Subcutaneous adipose tissue (tissue), 4 donors: ENCODE data around the gene ALAS1. TPM values are rescaled to one million over a fixed set of nuclear protein-coding genes. Genes with fewer than 3 reads are reported as not detected.

Experiments used
- total RNA-seq, 4 donors: library from RNA; depleted of rRNA; stranded (reverse); fragments of >200 nt; gene quantifications; one replicate each; pipeline ENCODE4 v1.1.0, GENCODE V29; 2016
- TF ChIP-seq, protein P1 (sequence below): fragments of 450-650 bp; IDR thresholded peaks from one replicate; pipeline ENCODE4 v1.5.1; 2016; ENCODE audit warnings: low read depth, mild to moderate bottlenecking, control low read depth, antibody characterized with exemption, moderate library complexity

The ALAS1 gene
- total RNA-seq, 4 donors from 2014 or later: 25.8 to 44.3 (median 39.0) TPM

DNA sequence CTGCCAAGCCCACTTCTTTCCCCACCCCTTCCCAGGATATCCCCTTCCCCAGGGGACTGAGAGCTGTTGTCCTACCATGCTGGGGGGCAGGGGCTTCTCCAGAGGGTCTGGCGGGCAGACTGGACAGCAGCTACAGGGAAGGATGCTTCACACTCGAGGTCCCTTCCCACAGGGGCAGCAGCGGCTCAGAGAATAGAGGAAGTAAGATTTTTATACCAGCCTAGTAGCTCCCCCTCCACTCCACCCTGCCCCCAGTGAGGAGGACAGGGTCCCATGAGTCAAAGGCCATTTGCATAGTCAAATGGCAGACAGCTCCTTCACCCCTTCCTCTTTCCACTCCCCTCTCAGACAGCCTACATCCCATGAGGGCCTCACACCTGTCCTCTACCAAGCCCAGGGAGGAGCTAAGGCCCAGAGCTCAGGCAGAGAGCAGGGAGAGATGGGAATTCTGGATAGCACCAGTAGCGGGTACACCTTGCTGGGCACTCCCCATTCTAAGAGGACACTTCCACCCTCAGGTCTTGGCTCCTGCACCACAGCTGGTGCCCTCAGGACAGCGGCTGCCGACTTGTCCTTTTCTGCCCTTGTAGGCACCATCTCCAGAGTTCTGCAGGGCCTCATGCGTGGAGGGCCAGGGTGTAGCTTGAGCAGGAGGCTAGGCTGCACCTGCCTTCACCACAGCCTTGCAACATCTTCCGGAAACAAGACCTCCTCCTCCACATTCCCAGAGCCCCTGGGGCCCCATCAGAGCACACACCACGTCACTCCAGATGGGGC is 27.7 kb downstream of the ALAS1 start, which contains the start of gene TLR9:
TSS of gene TLR9 (minus strand) at position 194 of the 777 bp plus-strand sequence. CDS start at position 78, 116 bp downstream.
- TF ChIP-seq, protein P1, sequence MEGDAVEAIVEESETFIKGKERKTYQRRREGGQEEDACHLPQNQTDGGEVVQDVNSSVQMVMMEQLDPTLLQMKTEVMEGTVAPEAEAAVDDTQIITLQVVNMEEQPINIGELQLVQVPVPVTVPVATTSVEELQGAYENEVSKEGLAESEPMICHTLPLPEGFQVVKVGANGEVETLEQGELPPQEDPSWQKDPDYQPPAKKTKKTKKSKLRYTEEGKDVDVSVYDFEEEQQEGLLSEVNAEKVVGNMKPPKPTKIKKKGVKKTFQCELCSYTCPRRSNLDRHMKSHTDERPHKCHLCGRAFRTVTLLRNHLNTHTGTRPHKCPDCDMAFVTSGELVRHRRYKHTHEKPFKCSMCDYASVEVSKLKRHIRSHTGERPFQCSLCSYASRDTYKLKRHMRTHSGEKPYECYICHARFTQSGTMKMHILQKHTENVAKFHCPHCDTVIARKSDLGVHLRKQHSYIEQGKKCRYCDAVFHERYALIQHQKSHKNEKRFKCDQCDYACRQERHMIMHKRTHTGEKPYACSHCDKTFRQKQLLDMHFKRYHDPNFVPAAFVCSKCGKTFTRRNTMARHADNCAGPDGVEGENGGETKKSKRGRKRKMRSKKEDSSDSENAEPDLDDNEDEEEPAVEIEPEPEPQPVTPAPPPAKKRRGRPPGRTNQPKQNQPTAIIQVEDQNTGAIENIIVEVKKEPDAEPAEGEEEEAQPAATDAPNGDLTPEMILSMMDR: no peak

DNA sequence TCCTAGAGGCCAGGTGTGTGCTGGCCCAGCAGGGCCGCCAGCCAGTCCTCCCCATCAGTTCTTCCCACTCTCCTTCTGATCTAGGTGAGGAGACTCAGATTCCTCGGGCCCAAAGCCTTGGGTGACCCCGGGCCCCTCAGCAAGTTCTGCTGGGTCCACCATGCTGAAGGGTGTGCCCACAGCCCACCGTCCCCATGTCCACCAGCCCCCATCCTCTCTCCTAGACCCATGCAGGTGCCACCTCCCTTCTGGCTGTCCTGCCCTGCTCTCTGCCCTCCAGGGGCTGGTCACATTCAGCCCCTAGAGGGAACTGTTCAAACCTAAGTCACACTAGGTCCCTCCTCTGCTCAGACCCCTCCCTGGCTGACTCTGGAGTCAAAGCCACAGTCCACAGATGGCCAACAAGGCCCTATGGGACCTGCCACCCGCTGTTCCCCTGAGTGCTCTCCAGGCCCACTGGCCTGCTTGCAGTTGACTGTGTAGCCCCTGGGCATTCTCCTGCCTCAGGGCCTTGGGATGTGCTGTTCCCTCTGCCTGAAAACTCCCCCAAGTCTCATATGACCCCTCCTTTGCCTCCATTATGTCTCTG is 28.4 kb downstream of the ALAS1 start:
- TF ChIP-seq, protein P1: no peak

DNA sequence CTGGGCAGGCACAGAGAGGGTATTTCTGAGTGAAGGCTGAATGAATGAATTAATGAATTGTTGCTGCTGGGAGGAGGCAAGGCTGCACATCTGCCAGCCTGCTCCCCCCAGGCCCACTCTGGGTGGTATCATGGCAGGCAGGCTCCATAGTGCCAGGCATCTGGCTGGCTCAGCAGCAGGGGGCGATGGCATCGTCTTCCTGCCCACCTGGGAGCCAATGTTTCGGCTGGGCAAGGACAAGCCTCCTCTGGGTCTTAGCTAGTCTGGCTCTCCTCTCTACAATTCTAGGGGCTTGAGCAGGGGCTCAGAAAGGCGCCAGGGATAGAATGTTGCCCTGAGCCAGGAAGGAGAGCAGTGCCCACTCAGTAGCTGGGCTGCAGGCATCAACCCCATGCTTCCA is 29.2 kb downstream of the ALAS1 start:
- TF ChIP-seq, protein P1: no peak

DNA sequence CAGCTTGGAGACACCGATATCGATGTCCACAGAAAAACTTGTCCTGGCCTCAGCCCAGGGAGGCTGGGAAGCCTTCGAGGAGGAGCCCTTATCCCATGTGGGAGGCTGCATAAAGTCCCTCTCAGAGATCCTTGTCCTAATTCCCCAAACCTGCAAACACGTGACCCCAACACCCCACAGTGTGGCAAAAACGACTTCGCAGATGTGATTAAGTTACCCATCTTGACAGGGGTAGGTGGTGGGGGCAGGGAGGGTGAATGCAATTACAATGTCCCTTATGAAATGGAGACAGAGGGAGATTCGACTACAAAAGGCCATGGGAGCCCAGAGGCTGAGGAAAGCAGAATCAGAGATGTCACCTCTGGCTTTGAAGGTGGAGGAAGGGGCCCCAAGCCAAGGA is 29.8 kb downstream of the ALAS1 start:
- TF ChIP-seq, protein P1: no peak

DNA sequence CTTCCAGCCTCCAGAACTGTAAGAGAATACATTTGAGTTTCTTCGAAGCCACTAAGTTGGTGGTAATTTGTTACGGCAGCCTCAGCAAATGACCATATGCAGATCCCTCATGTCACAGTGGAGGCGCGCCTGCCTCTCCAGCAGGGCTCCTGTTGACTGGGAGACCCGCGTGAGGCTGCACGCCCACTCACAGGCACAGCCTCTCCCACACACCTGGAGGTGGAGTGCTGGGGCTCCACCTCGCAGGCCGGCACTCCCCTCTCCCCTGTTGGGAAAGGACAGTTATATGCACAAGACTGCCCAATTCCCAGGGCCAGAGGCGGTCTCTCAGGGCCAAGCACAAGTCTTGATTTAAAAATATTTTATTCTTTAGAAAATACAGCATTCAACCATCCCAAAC is 30.3 kb downstream of the ALAS1 start:
- TF ChIP-seq, protein P1: no peak

DNA sequence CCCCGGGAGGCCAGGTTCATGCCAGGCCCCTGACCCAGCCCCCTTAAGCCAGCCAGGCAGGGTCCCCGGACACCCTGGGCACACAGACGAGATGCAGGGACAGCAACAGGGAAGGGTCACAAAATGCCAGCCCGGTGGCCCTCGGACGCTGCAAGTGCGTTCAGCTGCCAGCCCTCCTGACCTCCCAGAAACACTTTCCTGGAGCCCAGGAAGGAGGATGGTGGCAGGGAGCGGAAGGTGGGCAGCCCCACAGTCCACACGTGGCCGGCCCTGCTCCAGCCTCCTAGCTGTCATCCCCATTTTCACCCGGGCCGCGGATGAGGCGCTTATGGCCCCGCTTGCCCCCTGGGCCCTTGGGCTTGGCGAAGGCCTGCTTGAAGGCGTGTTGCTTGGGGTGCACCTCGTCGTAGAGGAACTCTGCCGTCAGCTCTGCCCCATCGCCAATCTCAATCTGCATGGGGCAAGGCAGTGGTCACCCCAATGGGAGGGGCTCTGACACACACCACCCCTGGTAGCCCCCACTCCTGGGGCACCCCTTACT is 30.9 kb downstream of the ALAS1 start:
- TF ChIP-seq, protein P1: no peak

DNA sequence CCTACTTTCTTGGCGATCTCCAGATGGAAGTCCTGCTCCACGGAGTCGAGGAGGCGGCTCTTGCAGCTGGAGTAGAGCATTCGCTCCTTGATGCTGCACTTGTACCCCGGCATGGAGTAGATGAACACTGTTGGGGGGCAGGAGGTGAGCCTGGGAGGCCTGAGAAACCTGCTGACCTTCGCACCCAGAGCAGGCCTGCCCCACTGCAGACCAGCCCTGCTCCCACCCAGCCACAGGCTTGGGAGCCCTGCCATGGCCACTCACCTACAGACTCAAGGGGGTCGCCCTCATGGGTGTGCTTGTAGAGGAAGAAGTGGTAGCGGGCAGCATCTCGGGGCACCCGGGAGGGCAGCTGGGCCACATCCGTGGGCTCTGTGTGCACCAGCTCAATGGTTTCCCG is 31.7 kb downstream of the ALAS1 start:
- TF ChIP-seq, protein P1: no peak
